Ovary (tissue), 9 donors: Measurements from ENCODE around the gene SH3GL1. TPM values are rescaled to one million over a fixed set of nuclear protein-coding genes. Genes with fewer than 3 reads are reported as not detected.

Experiments
- DNase-seq, 5 donors: peaks; one replicate each; pipeline ENCODE4 v3.0.0-alpha.2; 2019 to 2020
- H3K27ac ChIP-seq, 2 donors: fragments of 200-600 bp; one replicate each; pipeline versions ENCODE4 v1.5.1 to v1.8.0; 2019 to 2022
- H3K27me3 ChIP-seq: fragments of 200-600 bp; one replicate; pipeline ENCODE4 v1.8.0; 2022
- H3K36me3 ChIP-seq: fragments of 200-600 bp; sonication (generic); one replicate; pipeline ENCODE4 v1.5.1; 2019
- H3K4me1 ChIP-seq: one replicate; pipeline ENCODE4 v1.8.1; 2013; ENCODE audit warnings: mild to moderate bottlenecking, moderate library complexity; ENCODE audit not compliant: insufficient read depth
- H3K4me3 ChIP-seq: fragments of 200-600 bp; sonication (generic); one replicate; pipeline ENCODE4 v1.5.1; 2017
- H3K9me3 ChIP-seq, 2 donors: fragments of 200-600 bp in 1 of 2; sonication (generic) in 1 of 2; one replicate each; pipeline versions ENCODE4 v1.5.1 to v1.8.1; 2013 to 2019; ENCODE audit warnings: mild to moderate bottlenecking in 1 of 2, moderate library complexity in 1 of 2
- EP300 ChIP-seq: sonication (generic); formaldehyde crosslinking; IDR thresholded peaks from one replicate; pipeline ENCODE4 v1.6.1; 2017; ENCODE audit warnings: antibody characterized with exemption
- POLR2A ChIP-seq: fragments of 450-650 bp; IDR thresholded peaks from one replicate; pipeline ENCODE4 v1.6.1; 2017; ENCODE audit warnings: antibody characterized with exemption, mild to moderate bottlenecking, moderate library complexity
- WGBS, 3 donors: extraction: QIAGEN DNeasy Blood & Tissue Kit in 1 of 3; methylation state at CpG; one replicate each; pipeline versions ENCODE4 v1.1.5 to v1.1.7; 2013 to 2017; 5-methylcytosine and 5-hydroxymethylcytosine counted together
- intact Hi-C, 4 donors: fragments of 100-400 bp; cut with DNase I; formaldehyde crosslinking; loops; one replicate each; pipeline versions ENCODE4 v1.11.0 to v1.15.1; 2022 to 2023
- polyA plus RNA-seq, 2 donors: library from polyadenylated mRNA; stranded (reverse); fragments of 200-250 nt in 1 of 2; fragments of 350-450 nt in 1 of 2; fragmentation: Illumina TruSeq in 1 of 2; extraction: RNeasy Lipid Tissue Mini Kit (QIAGEN cat#74804) in 1 of 2; gene quantifications; one replicate each; pipeline ENCODE4 v1.2.3, GENCODE V29; 2013 to 2014
- total RNA-seq, 7 donors: library from RNA; depleted of rRNA in 2 of 7; stranded (reverse); fragments of >200 nt in 2 of 7; fragmentation: NEBNext Ultra II Directional in 3 of 7; extraction: Animal tissue kit (Norgen Biotek cat#: 25700) in 3 of 7; gene quantifications; one replicate each; pipeline versions ENCODE4 v1.1.0 to v1.2.4, GENCODE V29; 2016 to 2023
- TF ChIP-seq, protein P1 (sequence below), 3 donors: fragments of 450-650 bp in 2 of 3; fragments of 200-600 bp in 1 of 3; IDR thresholded peaks; one replicate each; pipeline versions ENCODE4 v1.5.1 to v1.8.0; 2016 to 2022; ENCODE audit warnings: antibody characterized with exemption in 3 of 3, mild to moderate bottlenecking in 1 of 3
- donor health status: DM: no; HTN: no; CAD: no; lungs with moderate emphysema.
- donor health status: DM: no; HTN: no; CAD: no.
- donor health status: Bipolar disorder and iron deficiency.
- donor health status: DM: yes; HTN: yes; CAD: no.
- donor health status: DM: no; HTN: no; CAD: no.
- donor health status: DM: yes; HTN: yes; CAD: no.

SH3GL1 gene
- total and polyA plus RNA-seq, 9 donors = 6.9 to 88.6 (median 59.9) TPM

DNA sequence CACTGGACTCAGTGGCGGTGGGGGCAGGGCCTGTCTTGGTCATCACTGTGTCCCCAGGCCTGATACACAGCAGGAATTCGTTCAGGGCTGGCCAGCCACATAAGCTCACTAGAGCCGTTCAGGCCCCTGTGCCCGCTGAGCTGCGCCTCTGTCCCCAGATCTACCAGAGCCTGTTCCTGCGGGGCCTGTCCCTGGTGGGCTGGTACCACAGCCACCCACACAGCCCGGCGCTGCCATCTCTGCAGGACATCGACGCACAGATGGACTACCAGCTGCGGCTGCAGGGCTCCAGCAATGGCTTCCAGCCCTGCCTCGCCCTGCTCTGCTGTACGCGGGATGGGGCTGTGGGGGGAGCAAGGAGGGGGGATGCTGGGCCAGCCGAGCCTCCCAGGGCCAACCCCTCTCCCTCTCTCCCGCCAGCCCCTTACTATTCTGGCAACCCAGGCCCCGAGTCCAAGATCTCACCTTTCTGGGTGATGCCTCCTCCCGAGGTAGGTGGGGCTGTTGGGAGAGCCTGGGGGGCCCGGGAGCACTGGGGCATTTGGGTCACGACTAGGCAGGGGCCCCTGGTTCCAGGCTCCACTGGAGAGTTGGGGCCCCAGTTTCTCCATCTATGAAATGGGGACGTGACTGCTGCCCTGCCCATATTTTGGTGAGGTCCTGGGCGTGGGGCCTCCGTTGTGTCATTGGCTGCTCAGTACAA lies 43.1 kb downstream of the SH3GL1 start:
- no peak for DNase-seq
- 74 to 79% (median 78%) methylated on average over 19 to 23 of the region's 23 CpGs for WGBS, 3 donors
- intact Hi-C loops = loop anchor here in 2 of 4 donors (5.0 kb wide), 2 partner anchors 35 to 40 kb away; no protein-coding TSS in a partner anchor
- TF ChIP-seq, protein P1, sequence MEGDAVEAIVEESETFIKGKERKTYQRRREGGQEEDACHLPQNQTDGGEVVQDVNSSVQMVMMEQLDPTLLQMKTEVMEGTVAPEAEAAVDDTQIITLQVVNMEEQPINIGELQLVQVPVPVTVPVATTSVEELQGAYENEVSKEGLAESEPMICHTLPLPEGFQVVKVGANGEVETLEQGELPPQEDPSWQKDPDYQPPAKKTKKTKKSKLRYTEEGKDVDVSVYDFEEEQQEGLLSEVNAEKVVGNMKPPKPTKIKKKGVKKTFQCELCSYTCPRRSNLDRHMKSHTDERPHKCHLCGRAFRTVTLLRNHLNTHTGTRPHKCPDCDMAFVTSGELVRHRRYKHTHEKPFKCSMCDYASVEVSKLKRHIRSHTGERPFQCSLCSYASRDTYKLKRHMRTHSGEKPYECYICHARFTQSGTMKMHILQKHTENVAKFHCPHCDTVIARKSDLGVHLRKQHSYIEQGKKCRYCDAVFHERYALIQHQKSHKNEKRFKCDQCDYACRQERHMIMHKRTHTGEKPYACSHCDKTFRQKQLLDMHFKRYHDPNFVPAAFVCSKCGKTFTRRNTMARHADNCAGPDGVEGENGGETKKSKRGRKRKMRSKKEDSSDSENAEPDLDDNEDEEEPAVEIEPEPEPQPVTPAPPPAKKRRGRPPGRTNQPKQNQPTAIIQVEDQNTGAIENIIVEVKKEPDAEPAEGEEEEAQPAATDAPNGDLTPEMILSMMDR (IDR thresholded peaks at IDR 0.05) = no peak
- TF ChIP-seq POLR2A = no peak
- TF ChIP-seq EP300 = no peak
- H3K4me1 ChIP-seq = peaks cover 27% of the 10 kb centered on the region
- H3K4me3 ChIP-seq = no peak overlapping the region
- H3K9me3 ChIP-seq = no peaks in the 10 kb centered on the region
- no peak overlapping the region for H3K27ac ChIP-seq
- no peaks in the 10 kb centered on the region for H3K27me3 ChIP-seq
- no peaks in the 10 kb centered on the region for H3K36me3 ChIP-seq

DNA sequence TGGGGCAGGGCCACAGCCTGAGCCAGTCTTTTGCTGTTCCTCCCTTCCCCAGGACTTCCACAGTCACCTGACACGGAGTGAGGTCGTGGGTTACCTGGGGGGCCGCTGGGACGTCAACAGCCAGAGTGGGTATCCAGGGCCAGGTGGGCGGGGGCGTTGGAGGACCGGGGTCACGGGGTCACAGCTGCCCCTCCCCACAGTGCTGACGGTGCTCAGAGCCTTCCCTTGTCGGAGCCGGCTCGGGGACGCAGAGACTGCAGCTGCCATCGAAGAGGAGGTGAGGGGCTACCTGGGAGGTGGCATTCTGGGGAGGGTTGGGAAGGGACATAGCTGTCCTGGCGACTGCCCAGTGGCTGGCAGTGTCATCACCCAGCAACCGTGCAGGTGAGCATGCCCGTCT lies 45.5 kb downstream of the SH3GL1 start:
- Histone ChIP-seq H3K4me1 (peaks cover 6% of the 10 kb centered on the region), H3K36me3 (no peaks in the 10 kb centered on the region), H3K27me3 (no peaks in the 10 kb centered on the region), H3K9me3 (no peaks in the 10 kb centered on the region), H3K27ac (no peak overlapping the region), H3K4me3 (no peak overlapping the region)
- WGBS, 3 donors = 59 to 78% (median 67%) methylated on average over 15 to 17 of the region's 17 CpGs
- peak in 1 of 5 donors; percentile 35 for DNase-seq
- no peak for TF ChIP-seq EP300
- no peak for TF ChIP-seq POLR2A
- TF ChIP-seq, protein P1 (IDR thresholded peaks at IDR 0.05) = no peak
- intact Hi-C loops = loop anchor here in 2 of 4 donors (5.0 kb wide), 3 partner anchors 37 to 88 kb away; no protein-coding TSS in a partner anchor

DNA sequence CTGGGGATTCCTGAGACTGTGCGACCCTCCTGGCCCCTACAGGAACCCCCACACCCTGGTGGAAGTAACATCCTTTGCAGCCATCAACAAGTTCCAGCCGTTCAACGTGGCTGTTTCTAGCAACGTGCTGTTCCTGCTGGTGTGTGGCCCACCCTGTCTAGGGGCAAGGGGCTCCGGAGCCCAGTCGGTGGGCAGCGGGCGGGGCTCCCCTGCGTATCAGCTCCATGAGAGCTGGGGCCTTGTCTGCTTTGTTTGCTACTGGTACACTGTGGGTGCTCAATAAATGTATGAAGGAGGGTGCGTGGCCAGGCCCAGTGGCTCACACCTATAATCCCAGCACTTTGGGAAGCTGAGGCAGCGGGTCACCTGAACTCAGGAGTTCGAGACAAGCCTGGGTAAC lies 46.1 kb downstream of the SH3GL1 start:
- no peaks in the 10 kb centered on the region for H3K36me3 ChIP-seq
- H3K4me1 ChIP-seq = peaks cover 2% of the 10 kb centered on the region
- H3K4me3 ChIP-seq = no peak overlapping the region
- intact Hi-C loops = loop anchor here in 1 of 4 donors (5.0 kb wide), 1 partner anchor 87 kb away; no protein-coding TSS in a partner anchor
- H3K27ac ChIP-seq = no peak overlapping the region
- no peak for TF ChIP-seq EP300
- TF ChIP-seq, protein P1 (IDR thresholded peaks at IDR 0.05) = no peak
- TF ChIP-seq POLR2A = no peak
- no peak for DNase-seq
- H3K9me3 ChIP-seq = no peaks in the 10 kb centered on the region
- WGBS, 3 donors = 77 to 83% (median 78%) methylated on average over 11 to 12 of the region's 12 CpGs
- no peaks in the 10 kb centered on the region for H3K27me3 ChIP-seq

DNA sequence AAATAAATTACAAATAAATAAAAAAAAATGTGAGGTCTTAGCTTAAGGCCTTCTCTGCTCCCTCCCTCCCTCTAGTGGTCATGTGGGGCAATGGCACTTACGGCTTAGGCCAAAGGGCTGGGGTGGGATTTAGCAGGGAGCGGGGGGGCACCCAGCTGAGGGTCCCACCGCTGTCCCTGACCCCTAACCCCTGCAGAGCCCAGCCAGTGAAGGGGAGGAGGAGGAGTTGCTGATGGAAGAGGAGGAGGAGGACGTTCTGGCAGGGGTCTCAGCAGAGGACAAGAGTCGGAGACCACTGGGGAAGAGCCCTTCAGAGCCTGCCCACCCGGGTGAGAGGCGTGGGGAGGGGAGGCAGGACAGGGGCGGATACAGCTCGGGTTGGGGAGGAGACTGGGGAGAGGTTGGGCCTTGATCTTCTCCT lies 47.6 kb downstream of the SH3GL1 start:
- Histone ChIP-seq H3K4me1 (peaks cover 2% of the 10 kb centered on the region), H3K27ac (no peak overlapping the region), H3K36me3 (no peaks in the 10 kb centered on the region), H3K9me3 (no peaks in the 10 kb centered on the region), H3K4me3 (no peak overlapping the region), H3K27me3 (no peaks in the 10 kb centered on the region)
- intact Hi-C loops = loop anchor here in 1 of 4 donors (5.0 kb wide), 1 partner anchor 85 kb away; no protein-coding TSS in a partner anchor
- TF ChIP-seq, protein P1 (IDR thresholded peaks at IDR 0.05) = peak; percentile 51 to 81 (median 71)
- TF ChIP-seq EP300 (no peak), POLR2A (no peak)
- WGBS, 3 donors = 12 to 36% (median 19%) methylated on average over 9 of the region's 9 CpGs
- DNase-seq = peak in 3 of 5 donors; percentile 63 to 69 (median 65)
